Fibroblast of the aortic adventitia (primary cell): Measurements from ENCODE around the gene PCCA. TPM values are rescaled to one million over a fixed set of nuclear protein-coding genes. Genes with fewer than 3 reads are reported as not detected.
"Not testable (repeated sequence)": the region's sequence is repeated elsewhere in the genome, so short reads cannot be mapped to it uniquely, and the experiment has no call there.

Source experiments
- DNase-seq: peaks from one replicate; pipeline ENCODE4 v3.0.0-alpha.2; 2010; ENCODE audit warnings: low read depth
- H3K4me3 ChIP-seq: 2 replicates; pipeline ENCODE4 v1.5.1; 2011; ENCODE audit warnings: low read depth, mild to moderate bottlenecking, control low read depth, low read length, moderate library complexity
- total RNA-seq: library from RNA; depleted of rRNA; stranded (reverse); fragments of >200 nt; gene quantifications from 2 replicates; pipeline ENCODE4 v1.2.3, GENCODE V29; 2012; ENCODE audit warnings: low replicate concordance
- TF ChIP-seq, protein P1 (sequence below): IDR thresholded peaks from 2 replicates; pipeline ENCODE4 v1.5.1; 2011; ENCODE audit warnings: mild to moderate bottlenecking, low read length, control low read depth, inconsistent platforms; ENCODE audit not compliant: insufficient read depth

Gene PCCA
- total RNA-seq, 1 donor, result 23.8 TPM

DNA sequence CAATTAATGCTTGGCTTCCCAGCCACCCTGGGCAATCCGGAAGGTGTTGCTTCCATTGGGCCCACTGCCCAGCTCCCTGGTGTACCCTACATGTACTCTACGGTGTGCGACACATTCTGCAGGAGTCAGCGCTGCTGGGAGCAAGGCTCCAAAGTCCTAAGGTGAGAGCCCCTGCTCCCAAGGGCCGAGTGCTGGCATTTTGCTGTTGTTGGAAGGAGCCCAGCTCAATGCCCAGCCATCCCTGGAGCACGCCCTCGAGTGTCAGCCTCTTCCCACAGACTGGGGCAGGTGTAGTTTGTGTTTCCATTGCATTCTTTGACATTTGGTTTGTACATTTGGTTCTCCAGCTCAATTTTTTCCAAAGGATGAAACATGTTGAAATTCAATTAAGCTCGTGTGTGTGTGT, 435.1 kb downstream of the PCCA start:
- no peak for DNase-seq
- no peak overlapping the region for H3K4me3 ChIP-seq
- TF ChIP-seq, protein P1, sequence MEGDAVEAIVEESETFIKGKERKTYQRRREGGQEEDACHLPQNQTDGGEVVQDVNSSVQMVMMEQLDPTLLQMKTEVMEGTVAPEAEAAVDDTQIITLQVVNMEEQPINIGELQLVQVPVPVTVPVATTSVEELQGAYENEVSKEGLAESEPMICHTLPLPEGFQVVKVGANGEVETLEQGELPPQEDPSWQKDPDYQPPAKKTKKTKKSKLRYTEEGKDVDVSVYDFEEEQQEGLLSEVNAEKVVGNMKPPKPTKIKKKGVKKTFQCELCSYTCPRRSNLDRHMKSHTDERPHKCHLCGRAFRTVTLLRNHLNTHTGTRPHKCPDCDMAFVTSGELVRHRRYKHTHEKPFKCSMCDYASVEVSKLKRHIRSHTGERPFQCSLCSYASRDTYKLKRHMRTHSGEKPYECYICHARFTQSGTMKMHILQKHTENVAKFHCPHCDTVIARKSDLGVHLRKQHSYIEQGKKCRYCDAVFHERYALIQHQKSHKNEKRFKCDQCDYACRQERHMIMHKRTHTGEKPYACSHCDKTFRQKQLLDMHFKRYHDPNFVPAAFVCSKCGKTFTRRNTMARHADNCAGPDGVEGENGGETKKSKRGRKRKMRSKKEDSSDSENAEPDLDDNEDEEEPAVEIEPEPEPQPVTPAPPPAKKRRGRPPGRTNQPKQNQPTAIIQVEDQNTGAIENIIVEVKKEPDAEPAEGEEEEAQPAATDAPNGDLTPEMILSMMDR, result no peak

- DNase-seq, H3K4me3 ChIP-seq: not testable (repeated sequence)
Observed at GRCh38 chr13:100524688-100525087, 435.8 kb downstream of the PCCA start.

GRCh38 chr13:100525453-100526317, 436.8 kb downstream of the PCCA start:
- TF ChIP-seq, protein P1, result no peak
- no peak for DNase-seq
- H3K4me3 ChIP-seq, result no peak overlapping the region

GRCh38 chr13:100526318-100527000, 437.6 kb downstream of the PCCA start:
- no peak overlapping the region for H3K4me3 ChIP-seq
- TF ChIP-seq, protein P1, result no peak
- DNase-seq, result no peak

DNA sequence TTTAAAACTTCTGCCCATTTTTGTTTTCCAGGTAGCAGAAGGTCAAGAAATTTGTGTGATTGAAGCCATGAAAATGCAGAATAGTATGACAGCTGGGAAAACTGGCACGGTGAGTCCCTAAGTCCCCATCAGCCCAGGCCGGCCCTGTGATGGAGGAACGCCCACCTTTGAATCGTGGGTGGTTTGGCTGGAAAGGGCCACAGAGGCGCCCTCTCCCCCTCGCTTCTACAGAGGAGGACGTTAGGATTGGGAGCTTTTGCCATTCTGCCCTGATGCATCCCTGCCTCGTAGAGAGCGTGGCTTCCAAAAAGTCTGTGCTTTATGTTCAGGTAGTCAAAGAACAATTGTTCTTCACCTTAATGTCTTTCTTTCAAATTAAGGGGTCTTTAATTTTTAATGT, 438.8 kb downstream of the PCCA start:
- no peak for DNase-seq
- TF ChIP-seq, protein P1, result no peak
- H3K4me3 ChIP-seq, result no peak overlapping the region

DNA sequence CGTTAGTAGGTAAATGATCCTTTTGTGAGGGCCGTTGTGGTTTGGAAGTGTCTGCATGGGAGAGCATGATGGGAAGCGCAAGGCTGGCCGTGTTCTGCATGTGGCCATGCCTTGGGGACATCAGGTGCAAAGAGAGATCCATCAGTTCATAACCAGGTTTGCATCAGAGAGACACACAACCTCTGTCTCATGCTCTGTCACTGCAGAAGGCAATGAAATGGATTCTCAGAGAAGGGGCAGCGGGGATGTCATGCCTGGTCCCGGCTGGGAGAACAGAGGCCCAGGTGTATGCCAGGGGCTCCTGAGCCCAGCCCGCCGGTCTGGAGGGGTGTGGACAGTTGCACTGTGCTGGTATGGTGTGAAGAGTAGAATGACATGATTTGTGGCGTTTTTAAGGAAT, 439.5 kb downstream of the PCCA start:
- no peak for DNase-seq
- no peak overlapping the region for H3K4me3 ChIP-seq

DNA sequence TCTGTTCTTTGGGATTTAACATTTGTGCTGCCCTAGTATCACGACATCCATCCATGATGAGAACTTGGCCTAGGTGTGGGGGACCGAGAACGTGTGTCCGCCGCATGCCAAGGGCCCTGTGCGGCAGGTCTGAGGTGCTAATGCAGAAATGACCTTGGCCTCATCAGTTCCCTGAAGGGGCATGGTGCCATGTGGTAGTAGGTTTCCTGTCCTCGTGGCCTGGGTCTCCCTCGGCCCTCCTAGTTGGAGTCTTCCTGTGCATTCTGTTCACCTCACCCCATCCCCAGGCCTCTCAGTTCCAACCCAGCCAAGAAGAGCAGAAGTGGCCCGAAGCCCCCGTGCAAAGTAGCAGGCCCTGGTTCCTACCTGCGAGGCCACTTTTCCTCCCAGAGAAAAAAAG, 439.9 kb downstream of the PCCA start:
- no peak for DNase-seq
- H3K4me3 ChIP-seq, result no peak overlapping the region
- TF ChIP-seq, protein P1, result no peak

More for the DNA sequence above, 439.5 kb downstream of the PCCA start:
- TF ChIP-seq, protein P1, result no peak
